DND-41 (cell line): ENCODE measurements around the gene AGAP1.

Experiments
- EZH2 ChIP-seq: IDR thresholded peaks from 3 replicates; pipeline ENCODE4 v1.6.1; 2012; ENCODE audit warnings: borderline replicate concordance, low read depth, mild to moderate bottlenecking, moderate library complexity, low read length, inconsistent platforms; ENCODE audit not compliant: severe bottlenecking
- TF ChIP-seq, protein P1 (sequence below): IDR thresholded peaks from 2 replicates; pipeline ENCODE4 v1.5.1; 2012; ENCODE audit warnings: borderline replicate concordance, low read length, moderate library complexity, mild to moderate bottlenecking; ENCODE audit not compliant: poor library complexity, severe bottlenecking; ENCODE audit errors: extremely low read depth

DNA sequence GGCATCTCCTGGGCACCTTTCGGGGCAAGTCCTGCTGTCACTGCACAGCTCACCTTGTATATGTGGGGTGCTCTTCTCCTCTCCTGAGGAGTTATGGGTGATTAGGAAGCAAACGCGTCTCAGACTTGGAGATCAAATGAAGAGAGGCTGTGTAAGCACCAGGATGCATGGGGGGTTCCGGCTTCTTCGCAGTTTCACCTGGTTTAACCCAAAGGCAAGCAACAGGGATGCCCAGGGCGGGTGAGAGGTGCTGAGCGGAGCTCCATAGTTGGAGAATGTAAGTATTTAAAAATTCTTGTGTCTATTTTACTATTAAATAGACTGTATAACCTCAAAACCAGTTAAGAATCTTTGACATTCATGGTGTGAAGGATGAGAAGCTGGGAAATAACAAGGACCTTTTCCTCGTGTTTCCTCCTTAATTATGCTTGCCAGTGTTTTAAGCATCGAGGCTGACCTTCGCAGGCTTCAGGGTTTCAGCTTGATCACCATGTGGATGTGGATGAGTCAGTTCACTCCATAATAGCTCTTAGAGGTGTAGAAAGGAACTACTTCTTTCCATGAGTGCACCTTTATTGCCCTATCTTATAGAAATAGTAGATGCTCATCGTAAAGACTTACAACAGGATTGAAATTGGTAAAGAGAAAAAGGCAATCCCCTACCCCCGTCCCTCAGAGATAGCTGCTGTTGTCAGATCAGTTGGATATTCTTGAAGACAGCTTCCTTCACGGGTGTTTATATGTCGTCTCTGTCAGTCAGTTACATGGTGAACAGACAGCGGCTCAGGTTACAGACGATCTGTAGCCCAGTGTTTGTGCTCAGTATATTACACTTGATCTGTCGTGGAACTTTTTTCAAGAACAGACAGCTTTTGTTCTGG lies 201.1 kb downstream of the AGAP1 start:
- TF ChIP-seq, protein P1, sequence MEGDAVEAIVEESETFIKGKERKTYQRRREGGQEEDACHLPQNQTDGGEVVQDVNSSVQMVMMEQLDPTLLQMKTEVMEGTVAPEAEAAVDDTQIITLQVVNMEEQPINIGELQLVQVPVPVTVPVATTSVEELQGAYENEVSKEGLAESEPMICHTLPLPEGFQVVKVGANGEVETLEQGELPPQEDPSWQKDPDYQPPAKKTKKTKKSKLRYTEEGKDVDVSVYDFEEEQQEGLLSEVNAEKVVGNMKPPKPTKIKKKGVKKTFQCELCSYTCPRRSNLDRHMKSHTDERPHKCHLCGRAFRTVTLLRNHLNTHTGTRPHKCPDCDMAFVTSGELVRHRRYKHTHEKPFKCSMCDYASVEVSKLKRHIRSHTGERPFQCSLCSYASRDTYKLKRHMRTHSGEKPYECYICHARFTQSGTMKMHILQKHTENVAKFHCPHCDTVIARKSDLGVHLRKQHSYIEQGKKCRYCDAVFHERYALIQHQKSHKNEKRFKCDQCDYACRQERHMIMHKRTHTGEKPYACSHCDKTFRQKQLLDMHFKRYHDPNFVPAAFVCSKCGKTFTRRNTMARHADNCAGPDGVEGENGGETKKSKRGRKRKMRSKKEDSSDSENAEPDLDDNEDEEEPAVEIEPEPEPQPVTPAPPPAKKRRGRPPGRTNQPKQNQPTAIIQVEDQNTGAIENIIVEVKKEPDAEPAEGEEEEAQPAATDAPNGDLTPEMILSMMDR = no peak
- TF ChIP-seq EZH2 = no peak
